Karpas-422 (cell line): ENCODE data around the gene OR10H5. TPM values are rescaled to one million over a fixed set of nuclear protein-coding genes. Genes with fewer than 3 reads are reported as not detected.
A peak's percentile ranks its signal among the peaks of the same experiment; 100 is the strongest.
"Not testable (repeated sequence)": the region's sequence is repeated elsewhere in the genome, so short reads cannot be mapped to it uniquely, and the experiment has no call there.

Experiments
- DNase-seq: peaks from one replicate; pipeline ENCODE4 v3.0.0-alpha.2; 2015
- H2AFZ ChIP-seq: fragments of 200-600 bp; sonication (generic); 2 replicates; pipeline ENCODE4 v1.6.1; 2014; ENCODE audit warnings: antibody characterized with exemption, low read length, mixed read lengths
- H3K27ac ChIP-seq: fragments of 200-600 bp; sonication (generic); 2 replicates; pipeline ENCODE4 v1.5.1; 2014; ENCODE audit warnings: mild to moderate bottlenecking, low read length, moderate library complexity
- H3K27me3 ChIP-seq: fragments of 200-600 bp; sonication (generic); 2 replicates; pipeline ENCODE4 v1.6.1; 2014; ENCODE audit warnings: low read length, mixed read lengths
- H3K36me3 ChIP-seq: fragments of 200-600 bp; sonication (generic); 2 replicates; pipeline ENCODE4 v1.6.1; 2014; ENCODE audit warnings: low read length, mixed read lengths; ENCODE audit not compliant: insufficient read depth
- H3K4me1 ChIP-seq: fragments of 200-600 bp; sonication (generic); 2 replicates; pipeline ENCODE4 v1.6.1; 2014; ENCODE audit warnings: mild to moderate bottlenecking, low read length, mixed read lengths
- H3K4me2 ChIP-seq: fragments of 200-600 bp; sonication (generic); 2 replicates; pipeline ENCODE4 v1.6.1; 2014; ENCODE audit warnings: low read length, low read depth, mild to moderate bottlenecking; ENCODE audit not compliant: poor library complexity, severe bottlenecking
- H3K4me3 ChIP-seq: fragments of 200-600 bp; sonication (generic); 2 replicates; pipeline ENCODE4 v1.5.1; 2014; ENCODE audit warnings: mild to moderate bottlenecking, antibody characterized with exemption, low read length, mixed read lengths
- H3K79me2 ChIP-seq: fragments of 200-600 bp; sonication (generic); 2 replicates; pipeline ENCODE4 v1.6.1; 2014; ENCODE audit warnings: mild to moderate bottlenecking, low read length, mixed read lengths
- H3K9ac ChIP-seq: fragments of 200-600 bp; sonication (generic); 2 replicates; pipeline ENCODE4 v1.6.0; 2014; ENCODE audit warnings: low read length
- H3K9me2 ChIP-seq: fragments of 200-600 bp; sonication (generic), shearing (Covaris generic); replicated peaks from 2 replicates; pipeline ENCODE4 v1.6.0; 2014; ENCODE audit warnings: mild to moderate bottlenecking, low read length, moderate library complexity; ENCODE audit not compliant: insufficient read depth
- H3K9me3 ChIP-seq: fragments of 300-700, 200-600 bp; sonication (generic); 2 replicates; pipeline ENCODE4 v1.6.1; 2014; ENCODE audit warnings: low read length, mixed read lengths
- H4K20me1 ChIP-seq: fragments of 200-600 bp; sonication (generic); 2 replicates; pipeline ENCODE4 v1.6.1; 2014; ENCODE audit warnings: mild to moderate bottlenecking, antibody characterized with exemption, low read length, low read depth; ENCODE audit not compliant: insufficient read depth
- total RNA-seq: library from RNA; depleted of rRNA; stranded (reverse); fragments of >200 nt; shearing (Covaris generic); gene quantifications from 2 replicates; pipeline ENCODE4 v1.2.3, GENCODE V29; 2014; ENCODE audit warnings: low replicate concordance

The OR10H5 gene
- total RNA-seq, 1 experiment from 2014 or later = not detected

DNA sequence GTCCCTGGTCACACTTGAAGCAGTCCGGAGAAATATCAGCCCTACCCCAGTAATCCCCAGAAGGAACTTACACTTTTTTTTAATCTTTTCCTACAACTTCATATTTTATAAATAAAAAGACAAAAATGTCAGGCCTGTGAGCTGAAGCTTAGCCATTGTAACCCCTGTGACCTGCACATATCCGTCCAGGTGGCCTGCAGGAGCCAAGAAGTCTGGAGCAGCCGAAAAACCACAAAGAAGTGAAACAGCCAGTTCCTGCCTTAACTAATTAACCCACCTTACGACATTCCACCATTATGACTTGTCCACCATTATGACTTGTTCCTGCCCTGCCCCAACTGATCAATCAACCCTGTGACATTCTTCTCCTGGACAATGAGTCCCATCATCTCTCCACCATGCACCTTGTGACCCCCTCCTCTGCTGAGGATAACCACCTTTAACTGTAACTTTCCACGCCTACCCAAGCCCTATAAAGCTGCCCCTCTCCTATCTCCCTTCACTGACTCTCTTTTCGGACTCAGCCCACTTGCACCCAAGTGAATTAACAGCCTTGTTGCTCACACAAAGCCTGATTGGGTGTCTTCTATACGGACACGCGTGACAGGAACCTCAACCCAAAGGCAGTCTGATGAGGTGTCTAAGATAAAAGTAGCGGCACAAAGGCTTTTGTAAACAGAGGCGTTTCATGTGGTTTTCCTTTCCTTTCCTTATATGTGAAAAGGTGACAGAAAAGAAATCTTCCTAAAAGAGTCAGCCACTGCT is 48.3 kb downstream of the OR10H5 start:
- H3K79me2 ChIP-seq = not testable (repeated sequence)
- Histone ChIP-seq H3K4me2 (peak overlapping the region; percentile 80), H3K4me3 (peak overlapping the region; percentile 79)

DNA sequence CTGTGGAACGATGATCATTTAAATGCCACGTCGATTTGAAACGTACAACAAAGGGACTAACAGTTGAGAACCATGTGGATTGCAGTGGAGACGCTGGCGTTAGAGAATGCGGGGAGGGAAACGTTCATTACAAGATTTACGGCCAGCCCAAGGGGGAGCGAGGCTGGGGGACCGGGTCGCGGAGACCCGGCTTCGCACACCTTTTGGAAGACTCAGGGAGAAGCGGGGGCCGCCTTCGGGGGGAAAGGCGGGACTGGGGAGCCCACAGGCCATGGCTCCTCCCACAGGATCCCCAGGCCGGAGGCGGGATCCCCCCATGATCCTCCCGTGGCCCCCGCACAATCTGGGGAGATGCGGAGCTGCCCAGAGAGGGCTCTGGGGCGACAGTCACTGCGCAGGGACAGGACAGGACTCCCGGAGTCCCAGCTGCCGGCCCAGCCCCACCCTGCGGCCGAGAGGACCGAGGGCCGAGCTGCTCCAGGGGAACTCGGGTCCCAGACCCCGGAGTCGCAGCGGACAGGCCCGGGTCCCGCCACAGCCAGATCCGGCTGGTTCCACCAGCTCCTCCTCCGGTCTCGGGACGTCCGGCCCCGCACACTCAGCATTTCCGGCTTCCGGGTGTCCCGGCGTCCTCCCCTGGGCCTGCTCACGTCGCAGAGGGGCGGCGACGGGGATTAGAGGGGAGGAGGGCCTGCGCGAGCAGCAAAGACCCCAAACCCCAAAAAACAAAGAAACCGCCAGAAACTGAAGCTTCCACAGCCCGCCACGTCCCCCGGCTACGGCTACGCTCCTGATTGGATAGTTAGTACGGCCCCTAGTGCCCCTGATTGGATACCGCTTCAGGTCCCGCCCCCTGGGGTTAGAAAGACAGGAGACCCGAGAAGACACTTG is 49.1 kb downstream of the OR10H5 start:
- Histone ChIP-seq H2AFZ (peak overlapping the region; percentile 97), H3K79me2 (no peaks in the 10 kb centered on the region), H3K9me3 (no peaks in the 10 kb centered on the region), H3K36me3 (no peaks in the 10 kb centered on the region), H3K9me2 (no peaks in the 10 kb centered on the region; the same call in 1 of the 2 replicates), H3K4me2 (peak overlapping the region; percentile 80), H4K20me1 (no peaks in the 10 kb centered on the region), H3K27me3 (no peaks in the 10 kb centered on the region), H3K27ac (no peak overlapping the region), H3K4me1 (peaks cover 12% of the 10 kb centered on the region), H3K4me3 (peak overlapping the region; percentile 79), H3K9ac (peak overlapping the region; percentile 72)
- peak; percentile 96 for DNase-seq

More for the DNA sequence above, 48.3 kb downstream of the OR10H5 start:
- peak overlapping the region; percentile 97 for H2AFZ ChIP-seq
- peak overlapping the region; percentile 72; the same call in 1 of the 2 replicates for H3K9ac ChIP-seq
- H4K20me1 ChIP-seq, H3K36me3 ChIP-seq, H3K9me2 ChIP-seq, H3K9me3 ChIP-seq, H3K27me3 ChIP-seq, DNase-seq, H3K27ac ChIP-seq: not testable (repeated sequence)
- peaks cover 12% of the 10 kb centered on the region for H3K4me1 ChIP-seq

DNA sequence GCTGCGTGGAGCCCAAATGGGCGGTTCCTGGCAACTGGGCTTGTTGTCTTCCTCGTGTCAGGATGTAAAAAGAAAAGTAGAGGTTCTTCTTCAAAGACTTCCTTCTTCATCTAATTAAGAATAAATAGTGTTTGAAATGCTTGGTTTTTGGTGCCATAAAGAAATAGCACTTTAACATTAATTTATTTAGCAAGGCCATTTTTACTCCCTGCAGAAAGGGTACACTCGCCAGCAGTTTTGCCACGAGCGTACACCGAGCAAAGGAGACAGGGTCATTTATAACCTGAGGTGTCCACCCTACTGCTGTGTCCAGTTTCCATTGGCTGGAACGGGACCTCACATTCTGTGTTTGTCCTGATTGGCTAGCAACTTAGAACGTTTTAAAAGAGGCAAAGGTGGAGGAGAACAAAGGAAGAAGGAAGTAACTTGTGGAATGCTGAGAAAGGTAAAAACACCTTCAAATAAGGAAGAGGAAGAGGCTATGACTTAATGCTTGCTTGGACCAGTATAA is 49.8 kb downstream of the OR10H5 start:
- H3K27me3 ChIP-seq = no peaks in the 10 kb centered on the region
- no peaks in the 10 kb centered on the region for H3K9me3 ChIP-seq
- H2AFZ ChIP-seq = peak overlapping the region; percentile 97
- no peaks in the 10 kb centered on the region for H3K79me2 ChIP-seq
- peaks cover 12% of the 10 kb centered on the region for H3K4me1 ChIP-seq
- H3K36me3 ChIP-seq = no peaks in the 10 kb centered on the region
- no peaks in the 10 kb centered on the region; the same call in 1 of the 2 replicates for H3K9me2 ChIP-seq
- DNase-seq = no peak
- H3K4me2 ChIP-seq = peak overlapping the region; percentile 80
- no peak overlapping the region for H3K9ac ChIP-seq
- peak overlapping the region; percentile 79 for H3K4me3 ChIP-seq
- H4K20me1 ChIP-seq = no peaks in the 10 kb centered on the region
- no peak overlapping the region for H3K27ac ChIP-seq

DNA sequence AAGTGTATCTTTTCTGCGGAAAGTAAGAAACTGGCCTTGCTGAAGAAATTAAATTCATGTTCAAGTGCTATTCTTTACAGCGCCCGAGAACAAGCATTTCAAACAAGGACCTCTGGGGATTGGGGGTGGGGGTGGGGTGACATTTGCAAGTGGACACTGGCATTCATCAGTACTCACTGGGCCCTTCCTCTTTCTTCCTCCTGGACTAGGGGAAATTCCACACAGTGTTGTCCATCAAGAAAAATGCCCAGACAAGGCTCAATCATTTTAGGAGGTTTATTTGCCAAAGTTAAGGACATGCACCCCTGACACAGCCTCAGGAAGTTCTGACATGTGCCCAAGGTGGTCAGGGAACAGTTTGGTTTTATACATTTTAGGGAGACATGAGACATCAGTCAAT is 50.9 kb downstream of the OR10H5 start:
- Histone ChIP-seq H3K36me3 (no peaks in the 10 kb centered on the region), H3K4me3 (no peak overlapping the region), H3K4me2 (no peak overlapping the region)

DNA sequence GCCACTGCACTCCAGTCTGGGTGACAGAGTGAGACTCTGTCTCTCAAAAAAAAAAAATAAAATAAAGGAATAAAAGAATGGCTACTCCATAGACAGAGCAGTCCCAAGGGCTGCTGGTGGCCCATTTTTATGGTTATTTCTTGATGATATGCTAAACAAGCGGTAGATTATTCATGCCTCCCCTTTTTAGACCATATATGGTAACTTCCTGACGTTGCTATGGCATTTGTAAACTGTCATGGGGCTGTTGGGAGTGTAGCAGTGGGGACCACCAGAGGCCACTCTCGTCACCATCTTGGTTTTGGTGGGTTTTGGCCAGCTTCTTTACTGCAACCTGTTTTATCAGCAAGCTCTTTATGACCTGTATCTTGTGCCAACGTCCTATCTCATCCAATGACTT is 52.4 kb downstream of the OR10H5 start:
- not testable (repeated sequence) for H3K79me2 ChIP-seq, H3K9me2 ChIP-seq, H3K27me3 ChIP-seq, H3K4me2 ChIP-seq, H3K27ac ChIP-seq, H4K20me1 ChIP-seq, H3K36me3 ChIP-seq, H2AFZ ChIP-seq, H3K4me3 ChIP-seq, H3K9ac ChIP-seq, H3K9me3 ChIP-seq
- peak; percentile 15 for DNase-seq
- peaks cover 12% of the 10 kb centered on the region for H3K4me1 ChIP-seq

More for the DNA sequence above, 50.9 kb downstream of the OR10H5 start:
- Histone ChIP-seq H3K9me2 (no peaks in the 10 kb centered on the region; the same call in 1 of the 2 replicates), H3K9me3 (no peaks in the 10 kb centered on the region), H3K79me2 (no peaks in the 10 kb centered on the region), H2AFZ (no peak overlapping the region), H3K9ac (no peak overlapping the region), H3K4me1 (peaks cover 12% of the 10 kb centered on the region), H3K27ac (no peak overlapping the region), H3K27me3 (no peaks in the 10 kb centered on the region), H4K20me1 (no peaks in the 10 kb centered on the region)
- no peak for DNase-seq

DNA sequence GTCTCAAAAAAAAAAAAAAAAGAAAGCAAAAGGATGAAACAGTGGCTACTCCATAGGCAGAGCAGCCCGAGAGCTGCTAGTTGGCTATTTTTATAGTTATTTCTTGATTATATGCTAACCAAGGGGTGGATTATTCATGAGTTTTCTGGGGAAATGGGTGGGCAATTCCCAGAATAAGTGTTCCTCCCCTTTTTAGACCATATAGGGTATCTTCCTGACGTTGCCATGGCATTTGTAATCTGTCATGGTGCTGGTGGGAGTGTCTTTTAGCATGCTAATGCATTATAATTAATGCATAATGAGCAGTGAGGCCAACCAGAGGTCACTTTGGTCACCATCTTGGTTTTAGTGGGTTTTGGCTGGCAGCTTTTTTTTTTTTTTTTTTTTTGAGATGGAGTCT is 53.4 kb downstream of the OR10H5 start:
- Histone ChIP-seq H3K79me2 (no peaks in the 10 kb centered on the region), H3K9ac (no peak overlapping the region), H3K4me2 (no peak overlapping the region), H3K27ac (no peak overlapping the region), H3K9me3 (no peaks in the 10 kb centered on the region), H3K9me2 (no peaks in the 10 kb centered on the region; the same call in 1 of the 2 replicates), H3K4me1 (peaks cover 12% of the 10 kb centered on the region), H2AFZ (no peak overlapping the region), H3K27me3 (no peaks in the 10 kb centered on the region), H4K20me1 (no peaks in the 10 kb centered on the region), H3K4me3 (no peak overlapping the region), H3K36me3 (no peaks in the 10 kb centered on the region)
- peak; percentile 27 for DNase-seq

DNA sequence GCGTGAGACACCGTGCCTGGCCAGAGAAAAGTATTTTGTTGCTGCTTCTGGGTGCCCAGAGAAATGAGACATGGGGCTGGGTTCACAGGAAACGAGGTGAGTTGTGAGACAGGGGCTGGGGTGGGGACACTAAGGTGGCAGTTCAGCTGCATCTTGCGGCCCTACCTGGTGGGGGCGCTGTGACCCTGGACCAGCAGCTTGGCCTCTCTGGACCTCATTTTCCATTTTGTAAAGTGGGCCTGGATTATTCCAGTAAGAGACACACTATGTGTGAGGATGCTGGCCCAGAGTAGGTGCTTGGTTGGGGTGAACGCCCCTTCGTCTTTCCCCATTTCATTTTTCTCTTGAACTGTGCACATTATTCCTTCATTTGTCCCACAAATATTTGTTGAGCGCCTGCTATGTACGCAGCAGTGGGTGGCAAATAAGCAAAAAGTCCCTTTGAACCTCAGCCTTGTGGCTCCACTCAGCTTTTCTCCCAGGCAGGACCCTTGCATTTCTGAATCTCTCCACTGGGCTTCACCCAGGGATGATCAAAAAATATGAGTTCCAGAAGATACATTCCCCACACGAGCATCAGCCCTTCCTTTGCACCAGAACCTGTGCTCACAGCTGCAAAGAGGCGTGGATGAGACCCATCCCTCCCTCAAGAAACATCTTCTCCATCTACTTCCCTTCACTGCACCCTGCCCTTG is 54.6 kb downstream of the OR10H5 start:
- Histone ChIP-seq H4K20me1 (no peaks in the 10 kb centered on the region), H3K9me3 (no peaks in the 10 kb centered on the region), H3K79me2 (no peaks in the 10 kb centered on the region), H3K9ac (no peak overlapping the region), H3K27ac (no peak overlapping the region), H3K27me3 (no peaks in the 10 kb centered on the region), H3K4me3 (no peak overlapping the region), H2AFZ (no peak overlapping the region), H3K4me1 (peaks cover 4% of the 10 kb centered on the region), H3K4me2 (no peak overlapping the region), H3K9me2 (no peaks in the 10 kb centered on the region), H3K36me3 (no peaks in the 10 kb centered on the region)
- peak; percentile 48 for DNase-seq
